Neuronal stem cell (in vitro differentiated cells): ENCODE measurements around the gene CHST13.

Experiments
- DNase-seq: peaks from one replicate; pipeline ENCODE4 v3.0.0-alpha.2; 2013; ENCODE audit warnings: low spot score
- H2AFZ ChIP-seq: one replicate; pipeline ENCODE4 v1.6.1; 2013; ENCODE audit warnings: mild to moderate bottlenecking, low read length, inconsistent platforms
- H2AK5ac ChIP-seq: 2 replicates; pipeline ENCODE4 v1.6.1; 2013; ENCODE audit warnings: low read depth, mild to moderate bottlenecking, inconsistent platforms, low read length, moderate library complexity, mixed read lengths
- H2BK120ac ChIP-seq: 2 replicates; pipeline ENCODE4 v1.6.1; 2013; ENCODE audit warnings: low read depth, mild to moderate bottlenecking, inconsistent platforms, low read length, moderate library complexity, mixed read lengths
- H2BK12ac ChIP-seq: one replicate; pipeline ENCODE4 v1.6.1; 2013; ENCODE audit warnings: low read length, inconsistent platforms
- H2BK15ac ChIP-seq: 2 replicates; pipeline ENCODE4 v1.6.1; 2013; ENCODE audit warnings: mild to moderate bottlenecking, low read length, inconsistent platforms, mixed read lengths
- H2BK5ac ChIP-seq: one replicate; pipeline ENCODE4 v1.6.1; 2013; ENCODE audit warnings: inconsistent platforms, mild to moderate bottlenecking, low read length, moderate library complexity
- H3K14ac ChIP-seq: one replicate; pipeline ENCODE4 v1.6.1; 2013; ENCODE audit warnings: low read length, inconsistent platforms
- H3K18ac ChIP-seq: 2 replicates; pipeline ENCODE4 v1.6.1; 2013; ENCODE audit warnings: low read length, inconsistent platforms
- H3K23ac ChIP-seq: 2 replicates; pipeline ENCODE4 v1.6.1; 2013; ENCODE audit warnings: low read depth, mild to moderate bottlenecking, mixed read lengths, low read length, inconsistent platforms; ENCODE audit not compliant: poor library complexity
- H3K27ac ChIP-seq: replicated peaks from 3 replicates; pipeline ENCODE4 v1.5.1; 2013; ENCODE audit warnings: low read length, inconsistent platforms
- H3K27me3 ChIP-seq, 3 experiments: 2 replicates each; pipeline ENCODE4 v1.6.1; 2013; ENCODE audit warnings: low read length in 3 of 3, mild to moderate bottlenecking in 2 of 3, inconsistent platforms in 1 of 3, low read depth in 1 of 3, mixed read lengths in 1 of 3, moderate library complexity in 1 of 3; ENCODE audit not compliant: control insufficient read depth in 3 of 3, insufficient read depth in 3 of 3
- H3K36me3 ChIP-seq, 2 donors: replicated peaks in 1 of 2; 2 replicates each; pipeline ENCODE4 v1.6.1; 2013; ENCODE audit warnings: low read length in 2 of 2; ENCODE audit not compliant: control insufficient read depth in 2 of 2, insufficient read depth in 2 of 2
- H3K4ac ChIP-seq: 2 replicates; pipeline ENCODE4 v1.6.1; 2013; ENCODE audit warnings: inconsistent platforms, mild to moderate bottlenecking, low read length, moderate library complexity
- H3K4me1 ChIP-seq, 2 donors: 1 replicate in 1 of 2; 2 replicates in 1 of 2; pipeline ENCODE4 v1.6.1; 2013; ENCODE audit warnings: low read length in 2 of 2, low read depth in 1 of 2; ENCODE audit not compliant: control insufficient read depth in 2 of 2, insufficient read depth in 1 of 2
- H3K4me2 ChIP-seq: one replicate; pipeline ENCODE4 v1.6.1; 2013; ENCODE audit warnings: mild to moderate bottlenecking, low read length, inconsistent platforms; ENCODE audit not compliant: insufficient read depth, poor library complexity, severe bottlenecking
- H3K4me3 ChIP-seq, 2 donors: 2 replicates each; pipeline ENCODE4 v1.5.1; 2013; ENCODE audit warnings: low read length in 2 of 2, mild to moderate bottlenecking in 2 of 2, inconsistent platforms in 1 of 2, moderate library complexity in 1 of 2
- H3K79me1 ChIP-seq: one replicate; pipeline ENCODE4 v1.6.1; 2013; ENCODE audit warnings: low read depth, mild to moderate bottlenecking, inconsistent platforms, low read length, moderate library complexity
- H3K9ac ChIP-seq: one replicate; pipeline ENCODE4 v1.6.1; 2013; ENCODE audit warnings: mild to moderate bottlenecking, low read depth, low read length, inconsistent platforms; ENCODE audit not compliant: poor library complexity
- H3K9me3 ChIP-seq, 2 donors: replicated peaks in 1 of 2; 2 replicates each; pipeline versions ENCODE3 to v1.6.1; 2013; ENCODE audit warnings: low read length in 2 of 2, mild to moderate bottlenecking in 2 of 2, inconsistent platforms in 1 of 2, low read depth in 1 of 2, mixed read lengths in 1 of 2, moderate library complexity in 1 of 2; ENCODE audit not compliant: control insufficient read depth in 2 of 2, insufficient read depth in 1 of 2
- H4K8ac ChIP-seq: one replicate; pipeline ENCODE4 v1.6.1; 2013; ENCODE audit warnings: low read depth, mild to moderate bottlenecking, inconsistent platforms, low read length, moderate library complexity
- H4K91ac ChIP-seq: one replicate; pipeline ENCODE4 v1.6.1; 2013; ENCODE audit warnings: low read length, low read depth, mild to moderate bottlenecking, inconsistent platforms; ENCODE audit not compliant: poor library complexity
- WGBS, 2 donors: extraction: QIAGEN DNeasy Blood & Tissue Kit; methylation state at CpG; one replicate each; pipeline ENCODE4 v1.1.7; 2013; ENCODE audit warnings: missing lambda C conversion rate in 2 of 2, mixed read lengths in 1 of 2; ENCODE audit not compliant: insufficient read length in 2 of 2, insufficient replicate concordance in 1 of 2; ENCODE audit errors: extremely low coverage in 2 of 2; 5-methylcytosine and 5-hydroxymethylcytosine counted together

CHST13 gene

GRCh38 chr3:126493739-126494138 is 30.2 kb upstream of the CHST13 start:
- H2AK5ac ChIP-seq: no peak overlapping the region
- no peak overlapping the region for H3K27ac ChIP-seq
- no peak overlapping the region for H2BK15ac ChIP-seq
- no CpG with 5 or more reads among the region's 9 CpGs for WGBS, 2 donors
- no peaks in the 10 kb centered on the region for H3K79me1 ChIP-seq
- H3K14ac ChIP-seq: no peak overlapping the region
- DNase-seq: no peak
- no peaks in the 10 kb centered on the region for H3K9me3 ChIP-seq
- no peak overlapping the region for H3K4me3 ChIP-seq
- H2BK12ac ChIP-seq: no peak overlapping the region
- H3K27me3 ChIP-seq: peaks cover 0 to 23% (median 0%) of the 10 kb centered on the region in 3 experiments
- H3K4me2 ChIP-seq: no peak overlapping the region
- H2AFZ ChIP-seq: no peak overlapping the region
- no peak overlapping the region for H4K8ac ChIP-seq
- H3K18ac ChIP-seq: no peak overlapping the region
- H3K23ac ChIP-seq: no peak overlapping the region
- no peak overlapping the region for H2BK5ac ChIP-seq
- no peaks in the 10 kb centered on the region for H3K36me3 ChIP-seq
- H3K4me1 ChIP-seq: peaks cover 4 to 10% of the 10 kb centered on the region in 2 donors
- H4K91ac ChIP-seq: no peak overlapping the region
- no peak overlapping the region for H2BK120ac ChIP-seq
- H3K4ac ChIP-seq: no peak overlapping the region
- no peak overlapping the region for H3K9ac ChIP-seq

GRCh38 chr3:126494204-126494969 is 29.6 kb upstream of the CHST13 start:
- no peaks in the 10 kb centered on the region for H3K36me3 ChIP-seq
- WGBS, 2 donors: no CpG with 5 or more reads among the region's 12 CpGs

GRCh38 chr3:126494970-126495230 is 29.1 kb upstream of the CHST13 start:
- Histone ChIP-seq H3K4me2 (no peak overlapping the region), H3K18ac (no peak overlapping the region), H3K9ac (no peak overlapping the region), H3K4me3 (no peak overlapping the region), H3K79me1 (no peaks in the 10 kb centered on the region), H3K4me1 (peaks cover 6 to 10% of the 10 kb centered on the region in 2 donors), H3K23ac (no peak overlapping the region), H4K91ac (no peak overlapping the region), H3K27me3 (peaks cover 0 to 13% (median 0%) of the 10 kb centered on the region in 3 experiments), H3K4ac (no peak overlapping the region), H4K8ac (no peak overlapping the region), H3K36me3 (no peaks in the 10 kb centered on the region), H3K14ac (no peak overlapping the region), H2BK12ac (no peak overlapping the region), H3K27ac (no peak overlapping the region), H2AK5ac (no peak overlapping the region), H2BK5ac (no peak overlapping the region), H3K9me3 (no peaks in the 10 kb centered on the region), H2AFZ (no peak overlapping the region), H2BK15ac (peak overlapping the region; percentile 76), H2BK120ac (no peak overlapping the region)
- no peak for DNase-seq
- WGBS, 2 donors: no CpG with 5 or more reads among the region's 6 CpGs

More at GRCh38 chr3:126494204-126494969, 29.6 kb upstream of the CHST13 start:
- no peak overlapping the region for H2BK120ac ChIP-seq
- H3K4me1 ChIP-seq: peaks cover 6 to 10% of the 10 kb centered on the region in 2 donors
- no peak for DNase-seq
- H3K4me3 ChIP-seq: no peak overlapping the region
- peak overlapping the region; percentile 76 for H2BK15ac ChIP-seq
- peak overlapping the region; percentile 19 for H4K91ac ChIP-seq
- H3K14ac ChIP-seq: no peak overlapping the region
- no peak overlapping the region for H2AFZ ChIP-seq
- H3K27ac ChIP-seq: no peak overlapping the region
- peaks cover 0 to 18% (median 0%) of the 10 kb centered on the region in 3 experiments for H3K27me3 ChIP-seq
- H2BK5ac ChIP-seq: no peak overlapping the region
- peak overlapping the region; percentile 50 for H3K9ac ChIP-seq
- peak overlapping the region; percentile 6 for H3K23ac ChIP-seq
- peak overlapping the region; percentile 76 for H2BK12ac ChIP-seq
- peak overlapping the region; percentile 23 for H2AK5ac ChIP-seq
- no peak overlapping the region for H3K4ac ChIP-seq
- no peaks in the 10 kb centered on the region for H3K79me1 ChIP-seq
- no peak overlapping the region for H4K8ac ChIP-seq
- no peak overlapping the region for H3K4me2 ChIP-seq
- H3K9me3 ChIP-seq: no peaks in the 10 kb centered on the region
- no peak overlapping the region for H3K18ac ChIP-seq

- no peaks in the 10 kb centered on the region for H3K79me1 ChIP-seq
- H3K27me3 ChIP-seq: peaks cover 0 to 6% (median 0%) of the 10 kb centered on the region in 3 experiments
- DNase-seq: no peak
- no peak overlapping the region for H3K4me3 ChIP-seq
- no peak overlapping the region for H3K23ac ChIP-seq
- H2BK120ac ChIP-seq: no peak overlapping the region
- no peak overlapping the region for H2AK5ac ChIP-seq
- peaks cover 9 to 12% of the 10 kb centered on the region in 2 donors for H3K4me1 ChIP-seq
- no peak overlapping the region for H3K27ac ChIP-seq
- no peak overlapping the region for H3K4me2 ChIP-seq
- H2BK12ac ChIP-seq: no peak overlapping the region
- no peaks in the 10 kb centered on the region for H3K9me3 ChIP-seq
- H2BK5ac ChIP-seq: no peak overlapping the region
- H3K18ac ChIP-seq: no peak overlapping the region
- no peak overlapping the region for H3K9ac ChIP-seq
- WGBS, 2 donors: no CpG with 5 or more reads among the region's 8 CpGs
- no peak overlapping the region for H2BK15ac ChIP-seq
- H2AFZ ChIP-seq: no peak overlapping the region
- no peaks in the 10 kb centered on the region for H3K36me3 ChIP-seq
- no peak overlapping the region for H4K8ac ChIP-seq
- no peak overlapping the region for H3K14ac ChIP-seq
- H4K91ac ChIP-seq: no peak overlapping the region
- no peak overlapping the region for H3K4ac ChIP-seq
These were observed 28.2 kb upstream of the CHST13 start for GRCh38 chr3:126495786-126496185.
